ENCODE measurements around the gene STUB1.

Gene STUB1

DNA sequence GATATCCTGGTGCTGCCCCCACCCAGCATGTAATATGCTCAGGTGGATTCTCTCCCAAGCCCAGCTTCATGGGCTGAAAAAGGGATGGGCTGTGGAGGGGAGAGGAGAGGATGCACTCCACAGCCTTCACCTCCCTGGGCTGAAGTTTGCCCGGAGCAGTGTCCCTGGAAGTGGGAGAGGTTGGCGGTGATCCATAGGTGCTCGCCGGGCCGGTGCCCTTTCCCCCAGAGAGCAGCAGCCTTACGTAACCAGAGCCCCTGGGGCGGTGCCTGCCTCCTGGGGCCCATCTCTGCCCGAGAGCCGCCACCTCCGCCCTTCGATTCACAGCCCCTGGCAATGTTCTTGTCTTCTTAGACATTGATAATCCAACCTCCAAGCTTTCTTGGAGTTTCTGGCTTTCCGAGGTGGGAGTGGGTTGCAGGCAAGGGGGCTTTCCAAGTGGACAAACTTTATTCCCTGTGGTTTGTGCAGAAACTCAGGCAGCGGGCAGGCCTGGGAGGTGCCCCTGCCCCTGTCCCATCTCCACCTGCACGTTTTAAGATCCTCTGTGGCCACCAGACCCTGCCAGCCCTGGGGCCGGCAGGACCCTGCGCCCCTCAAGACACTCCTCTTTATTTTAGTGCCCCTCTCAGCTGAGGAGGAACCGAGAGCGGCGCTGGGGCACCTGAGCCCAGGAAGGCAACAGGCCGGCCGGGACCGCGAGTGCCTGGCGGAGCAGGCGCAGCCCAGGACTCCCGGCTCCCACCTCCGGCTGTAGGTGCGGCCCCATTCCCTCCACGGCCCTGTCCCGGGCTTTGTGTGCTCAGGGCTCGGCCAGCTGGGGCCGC is 34.1 kb upstream of the STUB1 start:
- no peak for FAIRE-seq

GRCh38 chr16:646679-647172 is 33.5 kb upstream of the STUB1 start:
- FAIRE-seq = no peak

DNA sequence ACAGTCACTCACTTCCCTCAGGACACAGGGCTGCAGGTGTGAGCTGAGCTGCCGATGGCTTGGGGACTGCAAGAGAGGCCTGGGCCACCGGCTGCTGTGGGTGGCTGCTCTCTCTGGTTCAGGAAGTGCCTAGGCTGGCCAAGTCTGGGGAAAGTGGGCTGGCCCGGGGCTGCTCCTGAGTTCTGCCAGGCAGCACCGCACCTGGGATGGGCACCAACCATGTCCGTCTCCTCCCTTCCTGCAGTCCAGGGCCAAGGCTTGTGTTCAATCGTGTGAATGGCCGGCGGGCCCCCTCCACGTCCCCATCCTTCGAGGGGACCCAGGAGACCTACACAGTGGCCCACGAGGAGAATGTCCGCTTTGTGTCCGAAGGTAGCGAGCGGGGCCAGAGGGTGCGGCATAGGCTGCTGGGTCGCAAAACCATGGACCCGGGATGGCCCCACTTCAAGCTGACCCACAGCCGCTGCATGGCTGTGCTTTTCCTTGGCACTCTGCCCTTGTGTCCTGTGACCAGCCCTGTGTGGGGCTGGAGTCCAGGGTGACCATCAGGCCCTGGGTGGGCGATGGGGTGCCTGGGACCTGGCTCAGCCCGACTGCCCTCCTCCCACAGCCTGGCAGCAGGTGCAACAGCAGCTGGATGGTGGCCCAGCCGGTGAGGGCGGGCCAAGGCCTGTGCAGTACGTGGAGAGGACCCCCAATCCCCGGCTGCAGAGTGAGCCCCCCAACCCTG is 32.9 kb upstream of the STUB1 start:
- FAIRE-seq = no peak

- FAIRE-seq = no peak
These were observed 32.0 kb upstream of the STUB1 start for GRCh38 chr16:648071-648780.

GRCh38 chr16:648781-649589 is 31.2 kb upstream of the STUB1 start, which contains the start of gene WDR90:
WDR90 (plus strand) TSS chr16:649365; CDS start chr16:649417, 52 bp downstream.
- FAIRE-seq = no peak

GRCh38 chr16:649631-650030 is 30.6 kb upstream of the STUB1 start:
- FAIRE-seq = no peak

DNA sequence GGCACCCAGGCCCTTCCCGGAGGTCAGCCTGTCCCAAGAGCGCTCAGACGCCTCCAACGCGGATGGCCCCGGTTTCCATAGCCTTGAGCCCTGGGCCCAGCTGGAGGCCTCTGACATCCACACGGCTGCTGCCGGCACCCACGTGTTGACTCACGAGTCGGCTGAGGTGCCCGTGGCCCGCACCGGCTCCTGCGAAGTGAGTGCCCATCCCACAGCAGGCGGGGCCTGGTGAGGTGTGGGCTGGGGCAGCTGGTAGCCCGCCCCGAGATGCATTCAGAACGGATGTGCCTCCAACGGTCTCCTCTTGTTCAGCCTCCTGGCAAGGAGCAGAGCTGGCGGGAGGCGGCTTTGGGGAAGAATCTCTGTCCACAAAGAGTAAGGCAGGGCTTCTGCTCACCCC is 28.4 kb upstream of the STUB1 start:
- no peak for FAIRE-seq

GRCh38 chr16:652454-653305 is 27.5 kb upstream of the STUB1 start:
- FAIRE-seq = no peak

DNA sequence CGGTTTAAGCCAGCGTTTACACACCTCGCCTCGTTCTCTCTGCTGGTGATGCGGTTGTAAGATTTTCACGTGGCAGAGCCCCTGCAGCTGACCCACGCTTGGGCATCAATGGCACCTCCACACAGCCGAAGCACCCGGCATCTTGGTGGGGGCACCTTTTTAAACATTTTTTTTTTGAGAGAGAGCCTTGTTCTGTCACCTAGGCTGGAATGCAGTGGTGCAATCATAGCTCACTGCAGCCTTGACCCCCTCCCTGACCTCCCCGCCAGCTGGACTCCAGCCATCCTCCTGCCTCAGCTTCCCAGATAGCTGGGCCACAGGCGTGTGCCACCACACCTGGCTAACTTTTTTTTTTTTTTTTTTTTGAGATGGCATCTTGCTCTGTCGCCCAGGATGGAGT is 26.2 kb upstream of the STUB1 start:
- FAIRE-seq = no peak

DNA sequence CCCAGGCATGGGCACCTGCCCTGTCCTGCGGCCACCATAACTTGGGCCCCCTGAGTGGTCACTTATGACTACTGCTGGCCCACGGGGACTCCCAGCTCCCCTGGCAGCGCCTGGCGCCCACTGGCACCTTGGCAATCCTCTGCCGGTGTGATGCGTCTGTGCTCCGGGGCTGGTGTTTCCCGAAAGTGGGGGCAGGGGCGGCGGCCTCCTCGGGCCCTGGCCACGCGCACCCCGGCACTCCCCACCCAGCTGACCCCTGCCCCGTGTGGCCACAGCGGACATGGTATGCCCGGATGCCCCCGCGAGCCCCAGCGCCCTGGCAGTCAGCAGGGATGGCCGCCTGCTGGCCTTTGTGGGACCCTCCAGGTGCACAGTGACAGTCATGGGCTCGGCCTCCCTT is 22.7 kb upstream of the STUB1 start:
- FAIRE-seq = no peak

GRCh38 chr16:658679-659571 is 21.3 kb upstream of the STUB1 start:
- FAIRE-seq = no peak

DNA sequence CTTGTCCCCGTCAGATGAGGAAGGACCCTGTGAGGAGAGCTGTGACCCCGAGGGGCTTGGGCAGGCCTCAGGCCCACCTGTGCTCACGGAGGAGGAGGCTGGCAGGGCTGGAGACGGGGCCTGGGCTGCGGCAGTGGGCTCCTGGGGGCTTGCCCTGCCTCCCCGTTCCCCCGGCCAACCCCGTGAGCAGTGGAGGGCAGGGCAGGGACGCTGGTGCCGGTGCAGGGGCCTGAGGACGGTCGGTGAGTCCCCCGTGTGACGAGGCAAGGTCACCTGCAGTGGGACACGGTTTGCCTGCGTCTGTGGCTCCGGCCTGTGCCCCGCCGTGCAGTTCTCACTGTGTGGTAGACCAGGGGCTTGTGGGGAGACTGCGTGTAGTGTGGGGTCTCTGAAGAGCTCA is 20.6 kb upstream of the STUB1 start:
- FAIRE-seq = no peak

- FAIRE-seq = no peak
These were observed 20.1 kb upstream of the STUB1 start for GRCh38 chr16:660132-660458.

DNA sequence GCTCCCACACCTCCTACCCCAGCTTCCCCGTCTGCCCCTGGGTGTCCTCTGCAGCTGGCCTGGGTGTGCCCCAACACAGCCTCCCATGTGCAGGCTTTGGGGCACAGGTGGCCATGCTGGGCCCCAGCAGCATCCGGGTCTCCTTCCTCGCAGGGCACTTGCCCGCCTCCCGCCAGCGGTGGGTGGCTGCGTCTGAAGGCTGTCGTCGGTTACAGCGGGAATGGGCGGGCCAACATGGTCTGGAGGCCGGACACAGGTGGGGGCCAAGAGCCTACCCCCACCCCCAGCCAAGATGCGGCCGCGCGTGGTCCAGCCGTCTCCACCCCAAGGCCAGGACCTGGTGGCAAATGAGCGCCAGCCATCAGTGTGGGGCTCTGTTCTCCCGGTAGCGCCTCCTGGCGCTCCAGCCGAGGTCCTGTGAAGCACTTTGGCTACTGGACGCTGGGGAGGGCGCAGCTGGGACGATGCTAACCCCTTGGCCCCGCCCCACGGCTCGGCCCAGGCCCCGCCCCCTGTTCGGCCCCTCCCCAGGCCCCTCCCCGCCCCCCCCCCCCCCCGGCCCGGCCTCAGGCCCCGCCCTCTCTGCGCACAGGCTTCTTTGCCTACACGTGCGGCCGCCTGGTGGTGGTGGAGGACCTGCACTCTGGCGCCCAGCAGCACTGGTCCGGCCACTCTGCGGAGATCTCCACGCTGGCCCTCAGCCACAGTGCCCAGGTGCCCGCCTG is 19.6 kb upstream of the STUB1 start:
- no peak for FAIRE-seq

DNA sequence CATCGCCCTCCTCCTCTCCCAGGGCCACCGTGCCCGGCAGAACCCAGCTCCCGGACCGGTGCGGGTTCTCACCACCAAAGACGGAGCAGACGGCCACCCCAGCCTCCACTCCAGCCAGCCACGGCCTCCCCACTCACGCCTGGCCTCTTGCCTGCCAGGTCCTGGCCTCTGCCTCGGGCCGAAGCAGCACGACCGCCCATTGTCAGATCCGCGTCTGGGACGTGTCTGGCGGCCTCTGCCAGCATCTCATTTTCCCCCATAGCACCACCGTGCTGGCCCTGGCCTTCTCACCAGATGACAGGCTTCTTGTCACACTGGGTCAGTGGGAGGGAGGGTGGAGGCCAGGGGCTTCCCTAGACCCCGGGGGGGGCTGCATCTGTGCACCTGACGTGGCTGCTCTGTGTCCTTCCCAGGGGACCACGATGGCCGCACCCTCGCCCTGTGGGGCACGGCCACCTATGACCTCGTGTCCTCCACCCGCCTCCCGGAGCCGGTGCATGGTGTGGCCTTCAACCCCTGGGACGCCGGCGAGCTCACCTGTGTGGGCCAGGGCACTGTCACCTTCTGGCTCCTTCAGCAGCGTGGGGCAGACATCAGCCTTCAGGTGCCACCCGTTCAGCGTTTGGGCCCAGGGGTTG is 18.9 kb upstream of the STUB1 start:
- no peak for FAIRE-seq

DNA sequence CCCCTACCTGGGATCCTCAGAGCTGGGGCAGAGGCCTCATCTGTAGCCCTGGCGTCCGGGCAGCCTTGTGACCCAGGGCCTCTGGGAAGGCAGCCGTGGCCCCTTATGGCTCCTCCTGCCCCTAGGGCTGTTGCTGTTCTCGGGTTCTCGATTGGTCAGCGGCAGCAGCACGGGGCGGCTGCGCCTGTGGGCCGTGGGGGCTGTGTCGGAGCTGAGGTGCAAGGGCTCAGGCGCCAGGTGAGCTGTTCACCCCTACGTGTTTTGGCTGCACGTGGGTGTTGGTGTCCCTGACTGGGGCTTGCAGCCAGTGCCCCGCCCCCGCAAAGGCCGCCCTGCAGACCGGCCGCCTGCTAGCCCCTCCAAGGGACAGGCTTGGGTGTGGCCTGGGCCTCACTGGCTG is 18.1 kb upstream of the STUB1 start:
- FAIRE-seq = no peak

- no peak for FAIRE-seq
These were observed 17.6 kb upstream of the STUB1 start for GRCh38 chr16:662597-662996.

DNA sequence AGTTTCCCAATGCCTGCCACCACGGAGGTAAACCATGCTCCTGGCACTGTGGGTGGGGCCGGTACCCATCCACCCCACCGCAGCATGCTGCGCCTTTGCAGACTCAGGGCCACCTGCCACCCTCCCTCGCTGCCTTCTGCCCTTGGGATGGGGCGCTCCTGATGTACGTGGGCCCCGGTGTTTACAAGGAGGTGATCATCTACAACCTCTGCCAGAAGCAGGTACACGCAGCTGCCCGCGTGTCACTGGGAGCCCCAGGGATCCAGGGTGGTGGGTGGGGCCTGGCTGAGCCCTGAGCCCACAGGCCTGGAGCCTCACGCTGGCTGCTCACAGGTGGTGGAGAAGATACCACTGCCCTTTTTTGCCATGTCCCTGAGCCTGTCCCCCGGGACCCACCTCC is 13.6 kb upstream of the STUB1 start:
- no peak for FAIRE-seq

DNA sequence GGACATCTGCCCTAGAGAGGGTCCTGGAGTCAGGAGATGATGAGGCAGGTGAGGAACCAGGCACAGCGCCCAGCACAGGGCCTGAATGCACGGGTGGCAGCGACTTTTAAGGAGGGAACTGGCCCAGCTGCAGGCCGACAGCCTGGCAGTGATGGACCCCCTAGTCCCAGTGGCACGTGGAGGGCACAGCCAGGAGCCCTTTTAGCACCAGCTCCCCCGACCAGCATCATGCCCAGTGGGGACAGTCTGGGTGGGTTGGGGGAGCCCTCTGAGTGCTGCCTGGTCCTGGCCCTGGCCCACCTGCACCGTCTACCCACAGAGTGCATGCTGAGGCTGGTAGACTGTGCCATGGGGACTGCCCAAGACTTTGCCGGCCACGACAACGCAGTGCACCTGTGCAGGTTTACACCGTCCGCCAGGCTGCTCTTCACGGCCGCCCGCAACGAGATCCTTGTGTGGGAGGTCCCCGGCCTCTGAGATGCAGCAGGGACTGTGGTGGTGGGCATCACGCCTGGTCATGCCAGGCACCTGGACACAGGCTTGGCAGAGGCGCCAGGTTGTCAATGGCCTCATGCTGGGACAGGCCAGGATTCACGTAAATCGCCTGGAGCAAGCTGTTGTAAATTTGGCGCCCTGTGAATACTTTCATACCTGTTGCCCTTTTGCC is 13.0 kb upstream of the STUB1 start:
- no peak for FAIRE-seq

Data from TTC549 (cell line).